Measurements from ENCODE around the gene RFNG.

The RFNG gene

DNA sequence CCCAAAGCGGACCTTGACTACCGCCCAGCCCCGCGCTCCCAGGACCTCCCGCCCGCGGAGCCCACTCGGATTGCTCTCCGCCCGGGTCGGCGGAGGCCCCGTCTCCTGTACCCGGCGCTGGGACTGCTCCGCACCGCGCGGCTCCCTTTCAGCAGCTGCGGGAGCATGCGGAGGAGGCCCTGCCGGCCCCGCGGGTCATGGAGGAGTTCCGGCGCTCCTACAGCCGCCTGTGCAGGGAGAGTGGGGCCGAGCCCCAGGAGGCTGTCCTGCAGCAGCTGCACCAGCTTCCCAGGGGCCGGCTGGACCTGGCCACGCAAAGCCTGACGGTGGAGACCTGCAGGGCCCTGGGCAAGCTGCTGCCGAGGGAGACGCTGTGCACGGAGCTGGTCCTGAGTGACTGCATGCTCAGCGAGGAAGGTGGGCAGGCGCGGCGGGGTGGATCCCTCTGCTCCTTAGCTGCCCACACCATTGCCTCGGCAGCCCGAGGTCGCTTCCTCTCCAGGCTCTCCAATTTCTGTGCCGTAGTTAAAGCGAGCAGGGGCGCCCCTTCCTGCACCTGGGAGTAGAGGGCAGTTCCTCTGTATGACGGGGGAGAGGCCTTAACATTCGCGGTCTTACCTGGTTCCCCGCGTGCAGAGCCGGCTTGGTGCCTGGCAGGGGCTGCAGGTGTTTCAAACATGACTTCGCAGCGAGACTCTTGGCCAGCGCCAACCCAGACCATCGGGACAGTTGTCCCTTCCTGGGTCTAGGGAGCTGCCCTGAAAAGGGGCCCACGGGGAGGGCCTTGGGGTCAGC lies 28.0 kb downstream of the RFNG start:
- peak; percentile 55 for DNase-seq

GRCh38 chr17:82022981-82023446 lies 28.6 kb downstream of the RFNG start, which contains the start of gene LRRC45:
Gene LRRC45, plus strand, starts transcription at chr17:82023305. Its CDS starts 339 bp downstream, at chr17:82023644.
- peak; percentile 100 for DNase-seq

DNA sequence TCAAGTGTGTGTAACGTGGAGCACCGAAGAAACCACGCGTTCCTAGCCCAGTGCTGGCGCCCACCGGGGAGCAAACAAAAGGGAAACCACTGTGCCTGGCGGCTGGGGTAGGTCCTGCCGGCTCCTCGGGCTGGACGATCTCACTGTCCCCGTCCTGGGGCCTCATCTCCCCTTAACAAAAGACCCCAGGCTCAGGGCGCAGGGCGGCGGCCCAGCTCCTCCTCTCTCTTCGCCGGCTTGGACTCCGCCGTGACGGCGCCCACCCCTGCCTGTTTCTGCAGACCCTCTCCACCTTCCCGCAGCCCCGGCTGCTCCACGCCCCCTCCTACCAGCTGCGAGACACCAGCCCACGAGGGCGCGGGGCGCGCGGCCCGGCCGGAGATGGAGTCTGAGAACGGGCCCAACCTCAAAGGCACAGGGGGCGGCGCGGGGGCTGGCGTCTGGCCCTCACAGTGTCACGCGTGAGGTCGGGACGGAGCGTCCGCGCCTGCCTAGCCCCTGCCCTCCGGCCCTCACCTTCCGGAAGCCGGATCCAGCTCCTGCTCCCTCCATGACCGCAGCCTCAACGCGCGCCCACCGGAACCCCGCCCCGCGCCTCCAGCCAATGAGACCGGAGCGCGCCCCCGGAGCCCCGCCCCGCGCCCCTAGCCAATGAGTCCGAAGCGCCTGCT lies 29.2 kb downstream of the RFNG start, which contains the start of gene CENPX:
Gene CENPX (minus strand): TSS at position 569 of the 671 bp plus-strand sequence. CDS start 17 bp downstream, at position 552.
- no peak for DNase-seq

DNA sequence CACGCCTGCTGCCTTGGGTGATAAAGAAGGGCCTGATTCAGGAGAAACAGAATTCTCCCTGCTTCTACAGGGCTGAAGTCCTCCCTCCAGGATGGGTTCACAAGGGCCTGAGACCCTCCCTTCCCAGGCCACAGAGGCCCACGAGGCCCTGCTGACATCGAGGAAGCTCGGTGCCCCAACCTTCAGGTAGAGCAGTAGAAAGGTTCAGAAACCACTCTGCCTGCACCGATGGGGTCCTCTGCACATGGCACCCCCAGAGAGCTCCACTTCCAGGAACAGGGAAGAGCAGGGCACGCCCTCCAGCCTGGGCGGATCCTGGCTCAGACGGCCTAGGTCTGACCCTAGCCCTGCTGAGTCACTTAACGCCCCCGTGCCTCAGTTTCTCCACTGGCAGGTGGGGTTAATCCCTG lies 29.7 kb downstream of the RFNG start:
- peak; percentile 47 for DNase-seq

- DNase-seq: peak; percentile 73
Observed at GRCh38 chr17:82021107-82021899, 30.3 kb downstream of the RFNG start.

GRCh38 chr17:82020572-82021106 lies 31.0 kb downstream of the RFNG start:
- DNase-seq: no peak

GRCh38 chr17:82019690-82020571 lies 31.7 kb downstream of the RFNG start:
- DNase-seq: peak; percentile 90

DNA sequence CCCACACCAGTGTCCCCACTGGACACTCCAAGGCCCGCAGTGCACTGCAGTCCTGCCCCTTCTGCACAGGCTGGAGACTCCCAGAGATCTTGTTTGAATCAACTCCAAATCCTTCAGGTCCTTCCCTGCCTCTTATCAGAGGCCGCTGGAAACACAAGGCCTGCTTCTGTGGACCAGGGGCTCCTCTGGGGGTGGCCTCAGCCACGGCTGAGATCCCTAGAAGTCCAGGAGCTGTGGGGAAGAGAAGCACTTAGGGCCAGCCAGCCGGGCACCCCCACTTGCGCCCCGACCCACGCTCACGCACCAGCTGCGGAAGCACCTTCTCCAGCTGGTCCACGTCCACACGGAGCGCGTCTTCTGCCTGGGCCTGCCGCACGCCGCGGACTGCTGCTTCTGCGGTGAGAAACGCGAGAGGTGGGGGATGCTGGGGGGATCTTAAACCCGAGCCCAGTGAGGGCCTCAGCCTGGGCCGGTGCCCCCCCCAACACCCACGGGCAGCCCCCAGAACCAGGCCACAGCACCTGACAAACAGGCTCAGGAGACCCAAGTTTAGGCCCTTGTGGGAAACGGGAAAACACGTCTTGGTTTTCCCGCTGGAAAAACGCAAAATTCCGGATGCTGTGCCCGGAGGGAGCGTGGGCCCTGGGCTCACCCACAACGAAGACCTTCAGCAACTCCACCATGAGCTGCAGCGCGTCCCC lies 32.5 kb downstream of the RFNG start:
- no peak for DNase-seq

DNA sequence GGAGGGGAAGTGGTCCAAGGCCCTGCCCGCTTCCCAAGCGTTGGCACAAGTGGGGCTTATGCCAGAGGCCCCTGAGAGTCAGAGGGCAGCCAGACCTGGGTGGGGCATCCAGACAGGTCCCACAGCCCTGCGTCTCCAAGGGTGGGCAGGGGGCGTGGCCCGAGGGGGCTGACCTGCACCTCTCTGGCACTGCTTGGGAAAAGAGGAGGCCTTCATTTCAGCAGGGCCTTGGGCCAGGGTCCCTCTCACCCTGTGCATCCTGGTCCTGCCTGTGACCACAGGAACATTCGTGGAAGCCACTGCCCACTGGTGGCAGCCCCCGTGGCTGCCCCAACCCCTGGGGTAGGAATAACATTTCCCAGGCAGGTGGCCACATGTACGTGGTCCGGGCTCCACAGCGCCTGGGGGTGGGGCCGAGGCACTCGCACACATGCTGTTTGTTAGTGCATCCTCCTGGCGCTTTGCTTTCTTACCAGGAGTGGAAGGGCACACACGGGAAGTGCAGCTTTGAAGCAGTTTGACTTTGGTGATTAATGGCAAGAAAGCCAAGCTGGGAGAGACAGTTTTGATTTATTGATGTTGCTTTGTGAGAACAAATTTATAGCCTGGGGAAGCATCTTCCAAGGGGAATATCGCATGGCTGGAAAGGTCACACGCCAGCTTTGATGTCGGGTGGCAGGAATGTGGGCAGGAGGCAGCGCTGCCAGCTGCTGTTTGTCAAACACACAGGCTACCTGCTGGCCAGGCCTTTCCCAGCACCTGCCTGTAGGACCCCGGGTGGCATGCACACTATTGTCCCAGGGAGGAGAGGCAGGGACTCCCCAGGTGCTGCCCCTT lies 33.2 kb downstream of the RFNG start:
- no peak for DNase-seq

DNA sequence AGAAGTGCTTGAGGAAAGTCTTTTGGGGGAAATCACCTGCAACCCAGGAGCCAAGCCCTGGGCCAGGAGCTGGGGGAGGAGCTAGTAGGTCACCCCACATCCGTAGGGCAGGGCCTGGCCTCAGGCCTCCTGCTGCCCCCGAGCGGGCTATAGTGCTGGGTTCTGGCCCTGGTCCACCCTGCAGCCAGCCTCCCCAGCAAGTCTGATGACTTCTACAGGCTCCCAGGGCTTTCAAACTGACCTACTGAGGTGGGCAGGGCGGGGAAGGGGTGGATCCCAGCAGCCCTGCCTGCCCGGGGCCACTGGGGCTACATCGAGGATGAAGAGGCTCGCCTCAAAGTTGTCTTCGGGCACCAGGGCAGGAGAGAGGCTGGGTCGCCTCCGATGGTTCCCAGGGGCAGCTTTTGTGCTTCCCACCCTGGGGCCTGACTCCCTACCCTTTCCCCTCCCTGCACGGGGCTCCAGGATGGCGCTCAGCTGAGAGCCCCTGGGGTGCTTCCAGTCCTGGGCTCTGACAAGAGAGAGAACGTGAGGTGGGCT lies 33.9 kb downstream of the RFNG start:
- DNase-seq: no peak

DNA sequence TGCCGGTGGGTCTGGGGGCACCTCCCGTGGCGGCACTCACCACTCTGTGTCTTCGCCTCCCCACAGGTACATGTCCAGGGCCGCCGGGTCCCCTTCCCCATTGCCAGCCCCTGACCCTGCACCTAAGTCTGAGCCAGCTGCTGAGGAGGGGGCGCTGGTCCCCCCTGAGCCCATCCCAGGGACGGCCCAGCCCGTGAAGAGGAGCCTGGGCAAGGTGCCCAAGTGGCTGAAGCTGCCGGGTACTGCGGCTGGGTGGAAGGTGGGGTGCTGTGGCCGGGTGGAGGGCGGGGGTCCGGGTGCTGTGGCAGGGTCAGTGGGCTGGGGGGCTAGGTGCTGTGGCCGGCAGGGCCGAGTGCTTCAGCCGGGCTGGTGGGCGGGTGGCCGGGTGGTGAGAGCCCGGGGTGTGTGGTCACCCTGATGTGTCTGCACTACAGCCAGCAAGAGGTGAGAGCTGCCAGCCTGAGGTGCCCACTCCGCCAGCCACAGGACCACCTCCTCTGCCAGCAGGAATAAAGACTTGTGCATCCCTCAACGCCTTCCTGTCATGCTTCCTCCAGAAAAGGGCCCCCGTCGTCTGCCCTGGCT lies 34.6 kb downstream of the RFNG start:
- DNase-seq: no peak

DNA sequence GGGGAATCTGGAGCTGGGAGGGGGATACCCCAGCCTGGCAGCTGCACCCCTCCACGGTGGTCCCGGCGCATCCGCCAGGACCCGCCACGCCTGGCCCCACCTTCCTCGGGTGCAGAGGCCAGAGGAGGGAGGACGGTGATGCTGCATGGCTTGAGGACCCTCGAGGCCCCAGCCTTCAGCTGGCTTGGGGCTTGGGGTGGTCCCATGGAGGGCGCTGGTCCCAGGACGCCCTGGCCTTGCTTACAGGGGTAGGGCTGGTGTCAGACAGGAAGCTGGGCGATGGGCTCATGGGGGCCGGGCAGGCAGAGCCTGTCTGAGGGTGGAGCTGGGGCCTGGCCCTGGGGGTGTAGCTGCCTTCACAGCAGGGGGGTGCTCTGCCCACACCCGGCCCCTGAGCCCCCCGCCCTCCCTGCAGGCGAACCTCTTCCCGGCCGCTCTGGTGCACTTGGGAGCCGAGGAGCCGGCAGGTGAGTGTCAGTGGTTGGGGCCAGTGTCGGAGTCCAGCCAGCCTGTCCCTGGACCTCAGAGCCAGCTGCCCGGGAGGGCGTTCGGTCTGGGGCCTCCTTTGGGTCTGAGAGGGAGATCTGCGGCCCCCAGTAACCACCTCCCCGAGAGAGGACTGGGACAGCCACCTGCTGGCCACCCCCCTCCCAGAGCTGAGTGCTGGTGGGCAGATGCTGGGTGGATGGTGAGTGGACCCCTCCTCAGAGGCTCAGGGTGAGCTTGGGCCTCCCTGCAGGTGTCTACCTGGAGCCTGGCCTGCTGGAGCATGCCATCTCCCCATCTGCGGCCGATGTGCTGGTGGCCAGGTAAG lies 35.3 kb downstream of the RFNG start:
- DNase-seq: no peak

DNA sequence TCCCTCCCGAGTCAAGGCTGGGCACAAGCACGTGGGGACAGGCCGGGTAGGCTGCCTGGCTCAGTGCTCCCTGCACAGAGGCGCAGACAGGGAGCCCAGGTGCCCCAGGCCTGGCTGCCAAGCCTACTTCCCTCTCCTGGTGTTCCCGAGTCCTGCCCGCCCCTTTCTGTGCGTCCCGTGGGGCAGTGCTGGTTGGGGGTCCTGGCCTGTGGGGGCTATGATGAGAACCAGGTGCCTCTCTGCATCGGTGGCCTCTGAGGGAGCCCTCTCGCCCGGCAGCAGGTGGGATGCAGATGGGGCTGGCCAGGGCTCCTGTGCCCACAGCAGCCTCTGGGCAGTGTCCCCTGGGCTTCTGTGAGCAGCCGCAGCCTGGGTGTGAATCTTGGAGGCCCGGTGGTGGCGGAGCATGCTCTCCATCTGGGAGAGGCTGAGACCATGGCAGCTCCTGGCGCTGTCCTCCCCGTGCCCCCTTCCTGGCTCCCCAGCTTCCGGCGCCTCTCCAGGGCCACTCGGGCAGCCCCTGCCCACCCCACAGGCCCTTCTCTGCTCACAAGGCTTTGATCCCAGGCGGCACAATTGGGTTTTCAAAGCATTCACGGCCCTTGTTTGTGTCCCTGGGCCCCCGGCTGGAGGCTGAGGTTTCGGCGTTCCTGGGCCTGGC lies 36.2 kb downstream of the RFNG start:
- no peak for DNase-seq

GRCh38 chr17:82014971-82015310 lies 36.7 kb downstream of the RFNG start:
- DNase-seq: no peak

- DNase-seq: no peak
Observed at GRCh38 chr17:82014432-82014831, 37.2 kb downstream of the RFNG start.

DNA sequence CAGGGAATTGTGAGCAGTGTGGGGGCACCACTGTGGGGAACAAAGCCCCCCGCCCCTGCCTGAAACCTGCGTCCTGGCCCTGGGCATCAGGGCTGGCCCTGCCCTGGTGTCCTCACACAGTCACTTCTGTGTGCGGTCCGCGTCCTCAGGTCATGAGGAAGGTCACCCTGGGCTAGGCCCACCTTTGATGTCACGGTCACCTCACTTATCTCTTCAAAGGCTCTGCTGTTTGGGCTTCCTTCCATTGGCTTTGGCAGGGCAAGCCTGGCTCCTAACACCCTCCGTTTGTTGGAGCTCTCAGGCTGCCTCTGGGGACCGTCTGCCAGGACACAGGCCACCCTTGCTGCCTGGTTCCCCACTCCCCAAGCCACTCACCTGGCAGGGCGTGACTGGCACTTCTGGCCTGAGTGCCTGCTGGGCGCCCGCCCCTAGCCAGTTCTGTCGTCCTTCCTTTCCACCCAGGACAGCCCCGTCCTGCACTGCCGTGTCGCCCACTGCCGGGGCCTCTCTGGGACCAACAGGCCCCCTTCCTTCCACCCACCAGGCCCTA lies 37.8 kb downstream of the RFNG start:
- DNase-seq: no peak

DNA sequence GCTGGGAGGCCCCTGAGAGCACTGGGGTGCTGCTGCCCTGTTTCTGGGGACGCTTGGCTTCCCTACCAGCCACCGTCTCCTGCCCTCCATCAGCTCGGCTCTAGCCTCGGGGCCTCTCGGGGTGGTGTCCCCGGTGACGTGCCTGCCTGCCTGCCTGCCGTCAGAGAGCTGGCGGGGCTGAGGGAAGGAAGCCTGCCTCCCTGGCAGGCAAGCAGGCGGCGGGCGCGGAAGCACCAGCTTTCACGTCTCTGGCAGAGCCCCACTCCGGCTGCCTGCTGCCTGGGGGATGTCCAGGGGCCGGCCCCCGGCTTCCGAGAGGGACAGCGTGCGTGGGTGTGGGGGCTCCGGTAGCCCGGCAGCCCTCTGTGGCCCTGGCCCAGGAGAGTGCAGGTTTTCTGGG lies 38.3 kb downstream of the RFNG start:
- DNase-seq: no peak
